H7 (cell line): ENCODE data around the gene NLRP12. TPM values are rescaled to one million over a fixed set of nuclear protein-coding genes. Genes with fewer than 3 reads are reported as not detected.
"Not testable (repeated sequence)": the region's sequence is repeated elsewhere in the genome, so short reads cannot be mapped to it uniquely, and the experiment has no call there.

Experiments
- DNase-seq: peaks from one replicate; pipeline ENCODE4 v3.0.0; 2012
- H3K27me3 ChIP-seq: 2 replicates; pipeline ENCODE4 v1.6.0; 2011; ENCODE audit warnings: mild to moderate bottlenecking, low read length; ENCODE audit not compliant: control insufficient read depth, insufficient read depth
- H3K36me3 ChIP-seq: replicated peaks from 2 replicates; pipeline ENCODE4 v1.5.1; 2011; ENCODE audit warnings: low read length; ENCODE audit not compliant: control insufficient read depth, insufficient read depth
- H3K4me3 ChIP-seq: 2 replicates; pipeline ENCODE4 v1.5.1; 2011; ENCODE audit warnings: low read depth, mild to moderate bottlenecking, control low read depth, low read length, moderate library complexity; ENCODE audit not compliant: insufficient read depth
- total RNA-seq: library from RNA; depleted of rRNA; stranded (reverse); fragments of >200 nt; shearing (Covaris generic); gene quantifications from 2 replicates; pipeline ENCODE4 v1.2.3, GENCODE V29; 2014

The NLRP12 gene
- total RNA-seq, 1 experiment from 2014 or later, result 12.7 TPM

GRCh38 chr19:53810187-53810546 is 13.9 kb downstream of the NLRP12 start:
- peaks cover 16% of the 10 kb centered on the region for H3K36me3 ChIP-seq
- H3K4me3 ChIP-seq, result no peak overlapping the region
- H3K27me3 ChIP-seq, result no peaks in the 10 kb centered on the region
- DNase-seq, result no peak

GRCh38 chr19:53809518-53810186 is 14.5 kb downstream of the NLRP12 start:
- Histone ChIP-seq H3K36me3 (peaks cover 19% of the 10 kb centered on the region), H3K27me3 (no peaks in the 10 kb centered on the region), H3K4me3 (no peak overlapping the region)
- peak; percentile 77 for DNase-seq

GRCh38 chr19:53808710-53809125 is 15.4 kb downstream of the NLRP12 start:
- Histone ChIP-seq H3K27me3 (no peaks in the 10 kb centered on the region), H3K36me3 (peaks cover 20% of the 10 kb centered on the region), H3K4me3 (no peak overlapping the region)
- DNase-seq, result peak; percentile 59

- Histone ChIP-seq H3K4me3 (no peak overlapping the region), H3K27me3 (no peaks in the 10 kb centered on the region), H3K36me3 (peaks cover 15% of the 10 kb centered on the region)
- no peak for DNase-seq
Observed at GRCh38 chr19:53801257-53801656, 22.9 kb downstream of the NLRP12 start.

- Histone ChIP-seq H3K27me3 (no peaks in the 10 kb centered on the region), H3K4me3 (no peak overlapping the region), H3K36me3 (peaks cover 2% of the 10 kb centered on the region)
- no peak for DNase-seq
Observed at GRCh38 chr19:53795019-53795418, 29.1 kb downstream of the NLRP12 start.

DNA sequence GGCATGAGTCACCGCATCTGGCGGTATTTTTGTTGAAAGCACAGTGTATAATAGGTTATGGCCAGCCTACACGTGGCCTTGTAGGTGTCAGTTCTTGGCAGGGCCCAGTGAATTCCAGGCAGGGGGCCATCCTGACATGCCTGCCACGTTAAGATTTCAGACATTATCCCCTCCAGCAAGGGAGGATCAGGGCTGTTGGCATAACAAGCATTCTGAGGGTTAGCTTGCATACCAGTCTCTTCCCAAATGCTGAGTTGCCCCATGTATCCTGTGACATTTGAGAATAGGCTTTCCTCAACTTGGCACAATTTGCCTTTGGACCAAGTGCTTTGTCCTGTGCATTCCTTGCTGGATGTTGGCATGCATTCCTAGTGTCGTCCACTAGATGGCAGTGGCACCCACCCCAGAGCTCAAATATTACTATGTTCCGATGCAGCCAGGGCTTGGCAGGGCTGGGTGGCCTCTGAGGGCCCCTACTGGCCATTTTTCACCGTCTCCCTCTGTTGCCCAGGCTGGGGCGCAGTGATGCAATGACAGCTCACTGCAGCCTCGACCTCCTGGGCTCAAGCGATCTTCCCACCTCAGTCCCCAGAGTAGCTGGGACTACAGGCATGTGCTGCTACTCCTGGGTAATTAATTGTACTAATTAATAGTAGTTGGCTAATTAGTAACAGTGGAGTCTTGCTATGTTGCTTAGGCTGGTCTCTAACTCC is 31.2 kb downstream of the NLRP12 start:
- Histone ChIP-seq H3K4me3 (no peak overlapping the region), H3K36me3 (peaks cover 12% of the 10 kb centered on the region), H3K27me3 (no peaks in the 10 kb centered on the region)
- peak; percentile 89 for DNase-seq

DNA sequence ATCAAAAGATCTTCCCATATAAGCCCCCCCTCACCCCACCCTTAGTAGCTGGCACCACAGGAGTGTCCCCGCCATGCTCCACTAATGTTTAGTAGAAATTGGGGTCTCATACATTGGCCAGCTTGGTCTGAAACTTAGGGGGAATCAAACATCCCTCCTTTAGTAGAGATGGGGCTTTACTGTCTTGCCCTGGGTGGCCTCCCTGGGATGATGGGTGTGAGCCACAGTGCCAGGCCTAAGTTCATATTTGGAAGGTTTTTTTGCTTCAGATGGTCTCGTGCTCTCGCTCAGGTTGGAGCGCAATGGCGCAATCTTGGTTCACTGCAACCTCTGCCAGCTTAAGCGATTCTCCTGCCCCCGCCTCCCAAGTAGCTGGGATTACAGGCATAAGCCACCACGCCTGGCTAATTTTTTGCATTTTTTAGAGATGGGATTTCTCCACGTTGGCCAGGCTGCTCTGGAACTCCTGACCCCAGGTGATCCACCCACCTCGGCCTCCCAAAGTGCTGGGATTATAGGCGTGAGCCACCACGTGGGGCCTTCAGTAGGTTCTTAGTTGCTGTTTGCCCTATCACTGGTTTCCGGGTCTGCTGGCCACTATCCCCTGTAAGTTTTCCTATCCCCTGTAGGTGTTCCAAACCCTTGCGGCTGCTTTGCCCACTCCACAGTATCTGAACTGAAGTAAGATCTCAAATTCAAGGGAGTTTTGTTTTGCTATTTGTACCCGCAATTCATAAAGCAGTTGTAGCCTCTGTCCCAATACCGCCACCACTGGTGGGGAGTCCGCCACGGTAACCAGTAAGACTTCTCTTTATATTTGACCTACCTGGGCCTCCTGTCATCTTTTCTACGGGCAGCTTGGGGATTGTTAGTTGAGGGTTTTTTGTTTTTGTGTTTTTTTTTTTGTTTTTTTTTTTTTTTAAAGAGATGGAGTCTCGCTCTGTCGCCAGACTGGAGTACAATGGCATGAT is 34.1 kb downstream of the NLRP12 start:
- H3K4me3 ChIP-seq, result no peak overlapping the region
- H3K36me3 ChIP-seq, result peaks cover 14% of the 10 kb centered on the region
- DNase-seq, result peak; percentile 42
- no peaks in the 10 kb centered on the region for H3K27me3 ChIP-seq

GRCh38 chr19:53787266-53787665 is 36.8 kb downstream of the NLRP12 start:
- peak overlapping the region; percentile 60 for H3K4me3 ChIP-seq

GRCh38 chr19:53786744-53787143 is 37.4 kb downstream of the NLRP12 start:
- H3K27me3 ChIP-seq, result no peaks in the 10 kb centered on the region
- no peak for DNase-seq
- H3K36me3 ChIP-seq, result peaks cover 14% of the 10 kb centered on the region
- peak overlapping the region; percentile 60 for H3K4me3 ChIP-seq

More at GRCh38 chr19:53787266-53787665, 36.8 kb downstream of the NLRP12 start:
- no peak for DNase-seq
- Histone ChIP-seq H3K27me3 (no peaks in the 10 kb centered on the region), H3K36me3 (peaks cover 14% of the 10 kb centered on the region)

GRCh38 chr19:53785196-53785889 is 38.8 kb downstream of the NLRP12 start:
- Histone ChIP-seq H3K36me3 (peaks cover 14% of the 10 kb centered on the region), H3K4me3 (no peak overlapping the region), H3K27me3 (no peaks in the 10 kb centered on the region)
- no peak for DNase-seq

DNA sequence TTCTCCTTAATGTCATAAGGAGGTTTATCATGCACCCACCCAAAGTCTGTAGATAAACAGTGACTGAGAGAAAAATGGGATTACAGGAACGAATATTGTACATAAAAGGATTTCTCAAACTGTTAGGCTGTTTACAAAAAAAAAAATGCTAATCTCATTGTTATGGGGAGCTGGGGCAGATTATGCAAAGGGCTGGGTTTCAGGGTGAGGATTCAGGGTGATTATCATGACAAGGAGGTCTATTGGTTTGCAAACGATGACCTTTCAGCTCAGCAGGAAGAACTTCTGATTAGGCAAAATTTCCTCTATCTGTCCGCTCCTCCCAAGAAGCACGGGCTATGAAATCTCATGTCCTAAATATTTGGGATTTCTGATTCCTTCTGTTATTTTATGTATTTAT is 41.4 kb downstream of the NLRP12 start:
- peak; percentile 62 for DNase-seq
- H3K4me3 ChIP-seq, result no peak overlapping the region
- H3K27me3 ChIP-seq, result no peaks in the 10 kb centered on the region
- peaks cover 3% of the 10 kb centered on the region for H3K36me3 ChIP-seq

DNA sequence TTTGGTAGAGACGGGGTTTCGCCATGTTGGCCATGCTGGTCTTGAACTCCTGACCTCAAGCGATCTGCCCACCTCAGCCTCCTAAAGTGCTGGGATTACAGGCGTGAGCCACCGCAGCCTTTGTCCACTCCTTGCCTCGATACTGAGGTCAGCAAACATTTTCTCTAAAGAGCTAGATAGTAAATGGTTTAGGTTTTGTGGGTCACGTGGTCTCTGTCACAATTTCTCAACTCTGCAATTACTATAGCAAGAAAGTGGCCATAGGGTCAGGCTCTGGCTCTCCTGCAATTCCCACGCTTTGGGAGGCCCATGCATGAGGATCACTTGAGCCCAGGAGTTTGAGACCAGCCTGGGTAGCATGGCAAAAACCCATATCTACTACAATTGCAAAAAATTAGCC is 42.8 kb downstream of the NLRP12 start:
- not testable (repeated sequence) for H3K27me3 ChIP-seq, H3K36me3 ChIP-seq, H3K4me3 ChIP-seq, DNase-seq

GRCh38 chr19:53780506-53780905 is 43.6 kb downstream of the NLRP12 start:
- Histone ChIP-seq H3K4me3 (no peak overlapping the region), H3K27me3 (no peaks in the 10 kb centered on the region), H3K36me3 (no peaks in the 10 kb centered on the region)
- DNase-seq, result no peak

DNA sequence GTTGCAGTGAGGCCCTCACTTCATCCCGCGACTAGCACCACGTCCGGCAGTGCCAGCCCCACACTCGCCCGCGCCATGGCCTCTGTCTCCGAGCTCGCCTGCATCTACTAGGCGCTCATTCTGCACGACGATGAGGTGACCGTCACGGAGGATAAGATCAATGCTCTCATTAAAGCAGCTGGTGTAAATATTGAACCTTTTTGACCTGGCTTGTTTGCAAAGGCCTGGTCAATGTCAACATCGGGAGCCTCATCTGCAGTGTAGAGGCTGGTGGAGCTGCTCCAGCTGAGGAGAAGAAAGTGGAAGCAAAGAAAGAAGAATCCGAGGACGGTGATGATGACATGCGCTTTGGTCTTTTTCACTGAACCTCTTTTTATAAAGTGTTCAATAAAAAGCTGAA is 48.6 kb downstream of the NLRP12 start:
- Histone ChIP-seq H3K27me3 (no peaks in the 10 kb centered on the region), H3K4me3 (no peak overlapping the region), H3K36me3 (no peaks in the 10 kb centered on the region)
- no peak for DNase-seq
